T-helper 1 cell treated with Interleukin-12 subunit alpha and Interleukin-12 subunit beta and Interleukin-4 antibody, amounts not matched to agents 30 ng/mL and 1 ng/mL, for 36 hours (primary cell): Measurements from ENCODE around the gene COX6B2. TPM values are rescaled to one million over a fixed set of nuclear protein-coding genes. Genes with fewer than 3 reads are reported as not detected.

Experiments used
- intact Hi-C: fragments of 100-400 bp; cut with micrococcal nuclease; formaldehyde crosslinking; loops from one replicate; pipeline ENCODE4 v1.15.1; 2024
- total RNA-seq: library from RNA; stranded (reverse); gene quantifications from 2 replicates; pipeline ENCODE4 v1.2.3, GENCODE V29; 2022

Gene COX6B2
- total RNA-seq, 1 donor from 2014 or later, result 0.51 TPM

DNA sequence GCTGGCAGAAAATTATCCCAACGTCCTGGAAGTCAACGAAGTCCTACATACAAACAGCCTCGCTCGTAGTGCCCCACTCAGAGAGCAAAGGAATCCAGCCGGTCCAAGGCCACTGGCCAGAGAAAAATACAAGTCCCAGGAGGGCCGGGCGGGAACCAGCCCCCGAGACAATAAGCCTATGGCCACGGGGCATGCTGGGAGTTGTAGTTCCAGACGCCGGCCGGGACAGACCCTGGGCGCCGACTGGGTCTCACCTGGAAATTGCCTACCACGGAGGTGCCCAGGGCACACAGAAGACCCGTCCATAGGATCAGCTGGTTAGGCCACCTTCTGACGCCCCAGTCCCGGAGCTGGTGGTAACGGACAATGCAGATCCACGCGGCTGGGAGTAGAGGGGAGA lies 34.7 kb downstream of the COX6B2 start:
- intact Hi-C loops, result no loop called here

DNA sequence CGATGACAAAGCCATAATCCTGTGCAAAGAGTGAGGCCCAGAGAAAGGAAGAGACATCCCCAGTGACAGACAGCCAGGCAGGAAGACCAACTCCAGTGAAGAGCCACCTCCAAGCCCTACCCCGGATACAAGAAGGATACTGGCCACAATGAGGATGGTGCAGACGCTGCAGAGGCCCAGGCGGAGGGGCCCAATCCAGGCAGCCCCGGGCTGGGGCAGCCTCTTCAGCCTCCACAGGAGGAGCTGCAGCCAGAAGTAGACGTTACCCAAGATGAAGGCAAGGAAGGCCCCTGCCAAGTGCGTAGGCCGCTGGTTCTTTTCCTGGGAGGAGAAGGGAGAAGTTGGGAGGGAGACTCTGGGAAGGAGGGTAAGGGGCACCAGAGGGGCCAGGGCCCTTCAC lies 37.9 kb downstream of the COX6B2 start:
- intact Hi-C loops, result no loop called here

DNA sequence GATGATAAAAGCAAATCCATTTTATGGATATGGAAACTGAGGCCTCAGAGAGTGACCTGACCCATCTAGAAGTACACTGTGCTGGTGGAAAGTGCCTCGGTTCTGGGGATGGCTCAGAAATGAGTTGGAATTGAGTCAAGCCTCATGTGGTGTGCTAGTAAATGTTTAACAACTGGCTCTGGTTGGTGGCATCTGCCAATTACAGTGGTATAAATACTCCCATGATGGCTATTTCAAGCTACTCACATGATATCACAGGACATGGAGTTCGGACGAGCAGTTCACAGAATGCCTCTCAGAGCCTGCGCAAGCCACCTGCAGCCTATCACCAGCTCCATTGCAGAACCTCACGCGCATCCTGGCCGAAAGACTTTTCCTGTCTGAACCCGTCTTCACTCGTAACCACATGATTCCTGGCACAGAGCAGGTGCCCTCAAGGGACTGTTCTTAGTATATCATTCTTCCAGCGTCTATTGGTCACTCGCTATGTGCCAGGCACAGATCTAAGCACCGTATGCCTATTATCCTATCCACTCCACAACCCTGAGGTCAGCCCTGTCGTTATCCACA lies 38.5 kb downstream of the COX6B2 start:
- intact Hi-C loops, result no loop called here

- intact Hi-C loops, result no loop called here
Observed at GRCh38 chr19:55314396-55314795, 40.1 kb downstream of the COX6B2 start.

DNA sequence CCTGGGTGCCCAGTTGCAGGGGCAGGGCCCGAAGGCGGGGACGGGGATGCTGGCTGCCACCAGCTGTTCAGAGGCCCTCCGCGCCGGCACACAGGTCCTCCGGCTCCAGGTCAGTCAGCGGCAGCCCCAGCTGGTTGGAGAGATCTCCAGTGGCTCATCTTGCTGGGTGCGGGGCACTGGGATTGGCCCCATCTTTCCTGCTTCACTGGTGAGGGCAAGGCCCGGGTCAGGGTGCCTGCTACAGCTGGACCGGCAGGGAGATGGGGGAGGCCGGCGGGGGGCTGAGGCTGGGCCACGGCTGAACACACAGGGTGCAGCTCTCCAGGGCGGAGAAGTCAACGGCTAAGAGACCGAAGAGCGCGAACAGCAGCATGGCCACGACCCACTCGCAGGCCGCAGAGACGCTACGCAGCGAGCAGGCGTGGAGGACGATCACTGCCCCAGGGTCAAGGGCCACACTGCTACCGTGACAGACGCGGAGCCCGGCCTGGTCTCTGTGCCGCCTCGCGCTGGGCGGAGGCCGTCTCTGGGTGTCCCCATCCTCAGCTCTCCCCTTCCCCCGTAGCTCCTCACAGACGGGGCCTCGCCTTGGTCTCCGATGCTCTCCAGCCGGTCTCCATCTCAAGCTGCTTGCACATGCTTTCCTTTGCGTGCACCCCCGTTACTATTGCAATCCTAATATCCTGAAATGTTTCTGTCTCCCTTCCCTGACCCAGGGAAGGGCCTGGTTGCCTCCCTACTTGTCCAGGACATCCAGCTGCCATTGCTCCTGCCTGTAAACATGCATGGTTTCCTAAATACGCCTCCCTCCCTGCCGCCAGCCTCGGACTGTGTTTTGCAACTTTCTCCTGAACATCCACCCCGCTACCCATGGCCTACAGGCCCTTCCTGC lies 41.7 kb downstream of the COX6B2 start:
- intact Hi-C loops, result no loop called here

DNA sequence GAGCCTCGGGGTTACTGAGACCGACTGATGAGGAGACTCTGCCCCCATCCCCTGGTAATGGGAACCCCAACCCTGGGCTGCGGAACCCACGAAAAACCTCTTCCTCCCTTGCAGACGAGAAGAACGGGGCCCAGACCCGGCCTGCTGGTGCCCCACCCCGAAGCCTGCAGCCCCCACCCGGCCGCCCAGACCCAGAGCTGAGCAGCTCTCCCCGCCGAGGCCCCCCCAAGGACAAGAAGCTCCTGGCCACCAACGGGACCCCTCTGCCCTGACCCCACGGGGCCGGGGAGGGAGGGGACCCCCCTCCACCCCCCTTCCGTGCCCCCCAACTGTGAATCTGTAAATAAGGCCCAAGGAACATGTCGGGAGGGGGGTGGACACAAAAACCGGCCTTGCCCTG lies 42.7 kb downstream of the COX6B2 start:
- intact Hi-C loops, result no loop called here

DNA sequence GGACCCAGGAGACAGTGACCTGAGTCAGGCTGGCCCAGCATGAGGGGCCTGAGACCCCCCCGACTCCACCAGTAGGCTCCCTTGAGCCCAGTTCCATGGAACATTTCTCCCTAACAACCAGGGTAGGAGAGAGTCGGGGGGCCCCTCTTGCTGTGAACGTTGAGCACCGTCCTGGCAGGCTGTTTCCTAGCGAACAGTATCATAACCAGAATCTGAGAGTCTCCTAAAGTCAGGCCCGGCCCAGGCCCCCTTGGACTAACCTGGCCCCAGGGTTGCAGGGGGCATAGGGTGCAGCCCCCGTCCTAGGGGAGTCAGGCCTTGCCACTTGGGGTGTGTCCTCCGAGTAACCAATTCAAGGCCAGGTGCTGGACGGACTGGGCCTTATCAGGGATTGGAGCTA lies 43.1 kb downstream of the COX6B2 start:
- intact Hi-C loops, result no loop called here

DNA sequence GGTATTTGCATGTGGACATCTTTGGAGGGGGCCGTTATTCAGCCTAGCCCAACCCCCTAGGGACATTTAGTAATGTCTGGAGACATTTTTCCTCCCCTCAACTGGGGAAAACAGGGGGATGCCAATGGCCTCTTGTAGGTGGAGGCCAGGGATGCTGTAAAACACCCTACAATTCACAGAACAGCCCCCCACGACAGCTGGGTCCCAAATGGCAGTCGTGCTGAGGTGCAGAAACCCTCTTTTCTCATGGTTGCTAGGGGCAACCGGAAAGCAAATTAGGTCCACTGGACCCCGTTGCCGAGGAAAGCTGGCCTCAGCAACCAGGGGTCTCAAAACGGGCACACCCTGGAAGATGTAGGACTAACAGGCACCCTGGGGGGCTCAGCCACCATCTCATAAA lies 44.0 kb downstream of the COX6B2 start:
- intact Hi-C loops, result no loop called here

DNA sequence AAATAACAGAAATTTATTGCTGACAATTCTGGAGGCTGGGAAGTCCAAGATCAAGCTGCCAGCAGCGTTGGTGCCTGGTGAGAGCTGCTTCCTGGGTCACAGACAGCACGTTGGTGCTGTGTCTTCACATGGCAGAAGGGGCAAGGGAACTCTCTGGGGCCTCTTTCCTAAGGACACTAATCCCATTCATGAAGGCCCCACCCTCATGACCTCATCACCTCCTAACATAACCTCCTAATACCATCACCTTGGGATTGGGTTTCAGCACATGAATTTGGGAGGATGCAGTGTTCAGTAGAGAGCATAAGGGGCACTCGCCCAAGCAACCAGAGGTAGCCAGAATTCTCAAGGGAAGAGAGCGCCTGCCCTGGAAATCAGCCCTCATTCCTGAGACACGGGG lies 45.1 kb downstream of the COX6B2 start:
- intact Hi-C loops, result no loop called here

GRCh38 chr19:55308281-55308680 lies 46.2 kb downstream of the COX6B2 start:
- intact Hi-C loops, result no loop called here

- intact Hi-C loops, result no loop called here
Observed at GRCh38 chr19:55306712-55307111, 47.8 kb downstream of the COX6B2 start.

- intact Hi-C loops, result loop anchor here (1.0 kb wide), 1 partner anchor 47 kb away; no protein-coding TSS in a partner anchor
Observed at GRCh38 chr19:55305983-55306562, 48.4 kb downstream of the COX6B2 start.

DNA sequence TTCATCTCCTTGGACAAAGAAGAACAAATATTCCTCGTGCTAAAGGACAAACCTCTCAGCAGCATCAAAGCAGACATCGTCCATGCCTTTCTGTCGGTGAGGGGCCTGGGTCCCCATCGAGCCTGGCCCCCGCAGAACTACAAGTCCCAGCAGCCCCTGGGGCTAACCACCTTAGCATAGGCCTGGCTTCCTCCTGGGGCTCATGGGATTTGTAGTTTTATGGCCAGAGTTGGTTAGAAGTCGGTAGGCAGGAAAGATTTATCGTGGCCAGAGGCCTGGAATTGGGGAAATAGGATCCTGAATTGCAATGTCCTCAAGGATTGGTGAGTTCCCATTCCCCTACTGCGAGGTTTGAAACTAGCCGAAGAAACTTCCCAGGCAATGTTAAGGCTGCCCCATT lies 49.0 kb downstream of the COX6B2 start:
- intact Hi-C loops, result loop anchor here (1.0 kb wide), 1 partner anchor 48 kb away; no protein-coding TSS in a partner anchor

GRCh38 chr19:55304980-55305379 lies 49.5 kb downstream of the COX6B2 start:
- intact Hi-C loops, result loop anchor here (1.0 kb wide), 1 partner anchor 48 kb away; no protein-coding TSS in a partner anchor

DNA sequence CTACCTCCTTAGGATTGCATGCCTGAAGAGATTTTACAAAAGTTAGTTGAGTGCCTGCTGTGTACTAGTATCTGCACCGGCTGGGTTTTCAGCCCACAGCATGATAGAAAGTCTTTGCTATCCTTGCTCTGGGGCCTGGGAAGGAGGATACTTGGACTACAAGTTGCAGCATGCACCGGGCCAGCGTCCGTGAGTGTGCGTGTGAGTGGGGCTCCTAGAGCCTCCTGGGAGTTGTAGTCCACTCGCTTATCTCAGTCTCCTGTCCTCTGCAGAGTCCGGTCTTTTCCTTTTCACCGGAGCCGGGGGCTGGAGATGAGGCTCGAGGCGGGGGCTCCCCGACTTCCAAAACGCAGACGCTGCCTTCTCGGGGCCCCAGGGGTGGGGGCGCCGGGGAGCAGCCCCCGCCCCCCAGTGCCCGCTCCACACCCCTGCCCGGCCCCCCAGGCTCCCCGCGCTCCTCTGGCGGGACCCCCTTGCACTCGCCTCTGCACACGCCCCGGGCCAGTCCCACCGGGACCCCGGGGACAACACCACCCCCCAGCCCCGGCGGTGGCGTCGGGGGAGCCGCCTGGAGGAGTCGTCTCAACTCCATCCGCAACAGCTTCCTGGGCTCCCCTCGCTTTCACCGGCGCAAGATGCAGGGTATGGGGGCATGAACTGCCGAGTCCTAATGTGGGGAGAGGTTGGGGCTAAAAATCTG lies 50.1 kb downstream of the COX6B2 start:
- intact Hi-C loops, result no loop called here

- intact Hi-C loops, result no loop called here
Observed at GRCh38 chr19:55303477-55303876, 51.0 kb downstream of the COX6B2 start.

DNA sequence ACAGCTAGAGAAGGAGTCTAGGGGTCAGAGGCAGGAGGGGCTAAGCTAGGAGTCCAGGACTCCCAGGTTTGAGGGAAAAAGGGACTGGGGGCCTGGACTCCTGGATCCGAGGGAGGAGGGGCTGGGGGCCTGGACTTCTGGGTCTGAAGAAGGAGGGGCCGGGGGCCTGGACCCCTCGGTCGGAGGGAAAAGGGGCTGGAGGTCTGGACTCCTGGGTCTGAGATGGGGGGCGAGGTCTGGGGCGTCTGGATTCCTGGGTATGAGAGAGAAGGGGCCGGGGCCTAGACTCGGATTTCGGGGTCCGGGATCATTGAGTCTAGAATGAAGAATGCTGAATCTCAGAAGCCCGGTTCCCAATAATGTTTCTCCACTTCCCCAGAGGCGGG lies 52.2 kb downstream of the COX6B2 start:
- intact Hi-C loops, result loop anchor here (1.0 kb wide), 3 partner anchors 37 to 106 kb away; partner anchors contain the start of genes KMT5C and PPP6R1

DNA sequence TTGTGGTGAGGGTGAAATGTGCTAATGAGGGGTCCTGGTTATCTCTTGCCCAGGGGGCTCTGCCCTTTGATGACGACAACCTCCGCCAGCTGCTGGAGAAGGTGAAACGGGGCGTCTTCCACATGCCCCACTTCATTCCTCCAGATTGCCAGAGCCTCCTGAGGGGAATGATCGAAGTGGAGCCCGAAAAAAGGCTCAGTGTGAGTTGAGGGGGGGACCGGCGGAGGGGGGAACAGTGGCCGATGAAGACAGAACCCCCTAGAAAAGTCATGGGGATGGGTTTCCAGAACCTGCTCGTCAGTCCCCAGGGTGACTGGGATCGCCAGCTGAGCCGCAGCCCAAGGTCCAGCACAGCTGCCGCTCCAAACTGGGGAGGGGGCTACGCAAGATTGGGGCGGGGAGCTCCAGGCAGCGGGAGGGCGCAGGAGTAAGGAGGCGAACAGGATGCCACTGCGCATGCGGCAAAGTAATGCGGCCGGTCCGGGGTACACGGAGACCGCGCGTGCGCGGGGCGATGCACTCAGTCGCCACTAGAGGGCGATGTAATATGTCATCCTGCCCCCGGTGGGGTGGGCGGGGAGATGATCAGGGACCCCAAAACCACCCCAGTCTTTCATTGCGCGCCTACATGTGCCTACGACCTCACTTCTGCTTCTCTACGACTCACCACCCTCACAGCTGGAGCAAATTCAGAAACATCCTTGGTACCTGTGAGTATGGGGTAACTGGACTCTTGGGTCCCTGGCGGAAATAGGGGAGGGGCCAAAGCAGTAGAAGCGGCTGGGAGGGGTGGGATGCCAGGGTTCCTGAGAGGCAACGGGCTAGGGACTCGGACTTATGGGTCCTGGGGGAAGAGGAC lies 52.8 kb downstream of the COX6B2 start:
- intact Hi-C loops, result loop anchor here (1.0 to 2.0 kb wide), 8 partner anchors 9 to 159 kb away; partner anchors contain the start of genes HSPBP1, ISOC2, KMT5C and PPP6R1

DNA sequence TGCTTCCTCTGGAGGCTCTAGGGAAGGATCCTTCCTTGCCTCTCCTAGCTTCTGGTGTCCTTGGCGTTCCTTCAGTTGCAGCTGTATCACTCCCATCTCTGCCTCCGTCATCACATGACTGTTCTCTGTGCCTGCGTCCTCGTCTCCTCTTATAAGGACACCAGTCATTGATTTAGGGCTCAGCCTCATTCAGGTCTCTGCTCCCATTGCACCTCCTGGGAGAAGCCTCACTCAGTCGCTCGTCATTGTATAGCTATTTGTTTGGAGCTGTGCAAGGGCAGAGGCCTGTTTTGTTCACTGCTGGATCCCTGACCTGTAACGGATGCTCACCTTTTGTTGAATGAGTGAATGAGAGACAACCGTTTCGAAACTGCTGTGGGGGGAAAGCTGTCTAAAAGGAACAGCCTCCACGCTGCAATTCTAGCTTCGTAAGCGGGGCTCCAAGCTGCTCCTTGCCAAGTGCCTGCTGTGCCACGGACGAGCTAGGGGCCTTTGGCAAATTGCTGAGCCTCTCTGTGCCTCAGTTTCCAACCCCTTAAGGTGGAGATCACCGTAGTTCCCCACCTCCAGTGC lies 53.5 kb downstream of the COX6B2 start:
- intact Hi-C loops, result loop anchor here (1.0 to 2.0 kb wide), 5 partner anchors 9 to 160 kb away; partner anchors contain the start of genes HSPBP1, ISOC2 and RPL28

GRCh38 chr19:55299991-55300390 lies 54.5 kb downstream of the COX6B2 start:
- intact Hi-C loops, result loop anchor here (2.0 kb wide), 1 partner anchor 161 kb away; the partner anchor contains the start of gene ISOC2
